Immature natural killer cell (primary cell): ENCODE measurements around the gene SYF2. TPM values are rescaled to one million over a fixed set of nuclear protein-coding genes. Genes with fewer than 3 reads are reported as not detected.
A peak's percentile ranks its signal among the peaks of the same experiment; 100 is the strongest.
"Not testable (repeated sequence)": the region's sequence is repeated elsewhere in the genome, so short reads cannot be mapped to it uniquely, and the experiment has no call there.

Source experiments
- DNase-seq, 3 donors: peaks; one replicate each; pipeline ENCODE4 v3.0.0; 2022; ENCODE audit warnings: mixed read lengths in 1 of 3
- H3K27ac Mint-ChIP-seq, 6 donors: one replicate each; pipeline ENCODE4 v1.8.0; 2020; ENCODE audit warnings: mixed read lengths in 6 of 6, mild to moderate bottlenecking in 5 of 6, inconsistent platforms in 4 of 6, moderate library complexity in 3 of 6
- H3K27me3 Mint-ChIP-seq, 3 donors: one replicate each; pipeline ENCODE4 v1.8.0; 2020 to 2021; ENCODE audit warnings: low read depth in 3 of 3, mild to moderate bottlenecking in 3 of 3, mixed read lengths in 3 of 3, moderate library complexity in 3 of 3, inconsistent platforms in 1 of 3
- H3K36me3 Mint-ChIP-seq, 3 donors: one replicate each; pipeline ENCODE4 v1.8.0; 2020; ENCODE audit warnings: mixed read lengths in 3 of 3, inconsistent platforms in 2 of 3, mild to moderate bottlenecking in 2 of 3
- H3K4me1 Mint-ChIP-seq, 2 donors: one replicate each; pipeline ENCODE4 v1.8.0; 2020; ENCODE audit warnings: inconsistent platforms in 2 of 2, mild to moderate bottlenecking in 2 of 2, mixed read lengths in 2 of 2, moderate library complexity in 1 of 2
- H3K4me3 Mint-ChIP-seq, 5 donors: one replicate each; pipeline ENCODE4 v1.8.0; 2020; ENCODE audit warnings: mild to moderate bottlenecking in 5 of 5, mixed read lengths in 5 of 5, inconsistent platforms in 3 of 5, moderate library complexity in 3 of 5
- H3K9me3 Mint-ChIP-seq, 6 donors: one replicate each; pipeline ENCODE4 v1.8.0; 2020; ENCODE audit warnings: mild to moderate bottlenecking in 6 of 6, mixed read lengths in 6 of 6, inconsistent platforms in 4 of 6, moderate library complexity in 3 of 6
- polyA plus RNA-seq, 3 donors: library from polyadenylated mRNA; unstranded; fragments of 300-500 nt; fragmentation: Illumina TruSeq; gene quantifications; one replicate each; pipeline ENCODE4 v1.2.3, GENCODE V29; 2021

The SYF2 gene
- 10 to 100 TPM; 65.6 to 82.8 (median 75.9) TPM for polyA plus RNA-seq

GRCh38 chr1:25232027-25232865, at the start of gene SYF2:
SYF2 (minus strand) TSS chr1:25232502; CDS start chr1:25232467, 35 bp downstream.
- Mint-ChIP-seq H3K9me3 (no peaks in the 10 kb centered on the region), H3K27ac (no peak within 1 kb of the TSS), H3K4me3 (no peak within 1 kb of the TSS), H3K27me3 (no peaks in the 10 kb centered on the region), H3K36me3 (peaks cover 11 to 25% (median 19%) of the 10 kb centered on the region in 3 donors), H3K4me1 (peaks cover 0 to 15% of the 10 kb centered on the region in 2 donors)
- peak; percentile 89 to 91 (median 91) for DNase-seq

GRCh38 chr1:25279693-25280111, 47.4 kb upstream of the SYF2 start:
- not testable (repeated sequence) for H3K4me1 Mint-ChIP-seq, H3K9me3 Mint-ChIP-seq, H3K27me3 Mint-ChIP-seq, DNase-seq, H3K36me3 Mint-ChIP-seq, H3K4me3 Mint-ChIP-seq, H3K27ac Mint-ChIP-seq

- not testable (repeated sequence) for H3K27me3 Mint-ChIP-seq, H3K4me3 Mint-ChIP-seq, H3K4me1 Mint-ChIP-seq
Measured at GRCh38 chr1:25278790-25279189, 46.5 kb upstream of the SYF2 start.

DNA sequence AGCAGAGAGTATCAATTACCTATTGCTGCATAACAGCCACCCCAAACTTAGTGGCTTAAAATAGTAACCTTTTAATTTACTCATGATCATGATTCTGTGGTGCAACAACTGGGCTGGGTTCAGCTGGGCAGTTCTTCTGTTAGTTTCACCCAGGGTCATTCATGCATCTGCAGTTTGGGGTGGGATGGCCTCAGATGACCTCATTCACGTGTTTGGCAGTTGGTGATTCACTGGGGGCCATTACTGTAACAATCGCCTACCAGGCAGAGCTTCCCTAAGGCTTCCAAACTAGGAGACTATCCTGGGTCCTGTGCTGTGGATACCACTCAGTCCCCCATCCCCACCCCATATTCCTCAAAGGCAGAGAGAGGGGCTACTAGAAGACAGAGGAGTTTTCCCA, 46.1 kb upstream of the SYF2 start:
- not testable (repeated sequence) for H3K36me3 Mint-ChIP-seq, H3K4me3 Mint-ChIP-seq, H3K9me3 Mint-ChIP-seq, H3K27me3 Mint-ChIP-seq, H3K4me1 Mint-ChIP-seq, DNase-seq, H3K27ac Mint-ChIP-seq

More at GRCh38 chr1:25278790-25279189, 46.5 kb upstream of the SYF2 start:
- H3K9me3 Mint-ChIP-seq, H3K36me3 Mint-ChIP-seq, H3K27ac Mint-ChIP-seq, DNase-seq: not testable (repeated sequence)

- not testable (repeated sequence) for H3K36me3 Mint-ChIP-seq, DNase-seq, H3K9me3 Mint-ChIP-seq, H3K4me1 Mint-ChIP-seq, H3K4me3 Mint-ChIP-seq, H3K27ac Mint-ChIP-seq, H3K27me3 Mint-ChIP-seq
Measured at GRCh38 chr1:25277295-25277694, 45.0 kb upstream of the SYF2 start.

GRCh38 chr1:25275648-25276047, 43.3 kb upstream of the SYF2 start:
- H3K4me3 Mint-ChIP-seq, H3K27me3 Mint-ChIP-seq, DNase-seq, H3K9me3 Mint-ChIP-seq, H3K36me3 Mint-ChIP-seq, H3K4me1 Mint-ChIP-seq, H3K27ac Mint-ChIP-seq: not testable (repeated sequence)

DNA sequence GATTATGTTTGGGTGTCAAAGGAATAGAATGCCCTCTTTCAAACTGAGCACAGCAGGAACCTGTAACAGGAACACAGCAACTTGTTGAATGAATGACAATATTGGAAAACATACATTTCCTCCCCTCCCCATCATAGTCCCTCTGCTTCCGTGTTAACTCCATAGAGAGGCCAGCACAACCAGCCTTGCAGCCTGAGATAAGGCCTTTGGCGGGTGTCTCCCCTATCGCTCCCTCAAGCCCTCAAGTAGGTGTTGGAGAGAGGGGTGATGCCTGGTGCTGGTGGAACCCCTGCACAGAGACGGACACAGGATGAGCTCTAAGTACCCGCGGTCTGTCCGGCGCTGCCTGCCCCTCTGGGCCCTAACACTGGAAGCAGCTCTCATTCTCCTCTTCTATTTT, 39.9 kb upstream of the SYF2 start, which contains the start of gene RHD:
Gene RHD, plus strand, starts transcription at position 272 of the 400 bp plus-strand sequence. Its CDS starts 39 bp downstream, at position 311.
- H3K27me3 Mint-ChIP-seq = peaks cover 2 to 13% (median 3%) of the 10 kb centered on the region in 3 donors
- not testable (repeated sequence) for H3K9me3 Mint-ChIP-seq, H3K4me3 Mint-ChIP-seq, DNase-seq, H3K36me3 Mint-ChIP-seq, H3K4me1 Mint-ChIP-seq, H3K27ac Mint-ChIP-seq

GRCh38 chr1:25268143-25268760, 36.0 kb upstream of the SYF2 start:
- not testable (repeated sequence) for DNase-seq, H3K36me3 Mint-ChIP-seq, H3K9me3 Mint-ChIP-seq
- Mint-ChIP-seq H3K4me3 (peak overlapping the region; percentile 75 to 96 (median 90)), H3K27ac (peak overlapping the region; percentile 88 to 97 (median 92)), H3K27me3 (peaks cover 2 to 12% (median 5%) of the 10 kb centered on the region in 3 donors), H3K4me1 (peaks cover 17 to 22% of the 10 kb centered on the region in 2 donors)

- Mint-ChIP-seq H3K27me3 (peaks cover 2 to 12% (median 5%) of the 10 kb centered on the region in 3 donors), H3K27ac (peak overlapping the region; percentile 88 to 97 (median 92)), H3K4me3 (peak overlapping the region; percentile 75 to 96 (median 90)), H3K4me1 (peaks cover 23 to 24% of the 10 kb centered on the region in 2 donors)
- H3K36me3 Mint-ChIP-seq, H3K9me3 Mint-ChIP-seq: not testable (repeated sequence)
- peak; percentile 85 to 96 (median 86) for DNase-seq
Measured at GRCh38 chr1:25267288-25268142, 35.2 kb upstream of the SYF2 start.

GRCh38 chr1:25266554-25267287, 34.4 kb upstream of the SYF2 start:
- not testable (repeated sequence) for H3K9me3 Mint-ChIP-seq, H3K36me3 Mint-ChIP-seq
- peaks cover 2 to 12% (median 5%) of the 10 kb centered on the region in 3 donors for H3K27me3 Mint-ChIP-seq
- peak; percentile 31 to 62 (median 43) for DNase-seq
- peaks cover 24 to 29% of the 10 kb centered on the region in 2 donors for H3K4me1 Mint-ChIP-seq
- H3K4me3 Mint-ChIP-seq = peak overlapping the region; percentile 90 to 98 (median 91)
- H3K27ac Mint-ChIP-seq = peak overlapping the region; percentile 92 to 98 (median 94)

- H3K4me3 Mint-ChIP-seq, H3K27me3 Mint-ChIP-seq, H3K36me3 Mint-ChIP-seq, H3K27ac Mint-ChIP-seq, H3K9me3 Mint-ChIP-seq, DNase-seq: not testable (repeated sequence)
- peaks cover 11 to 29% of the 10 kb centered on the region in 2 donors for H3K4me1 Mint-ChIP-seq
Measured at GRCh38 chr1:25260336-25260735, 28.0 kb upstream of the SYF2 start.

GRCh38 chr1:25259813-25260212, 27.5 kb upstream of the SYF2 start:
- not testable (repeated sequence) for H3K27me3 Mint-ChIP-seq, H3K4me3 Mint-ChIP-seq, H3K9me3 Mint-ChIP-seq, H3K36me3 Mint-ChIP-seq
- H3K4me1 Mint-ChIP-seq = peaks cover 13 to 29% of the 10 kb centered on the region in 2 donors
- peak overlapping the region in 2 of 6 donors; percentile 57 to 62 for H3K27ac Mint-ChIP-seq
- DNase-seq = peak in 1 of 3 donors; percentile 15

- Mint-ChIP-seq H3K27me3 (no peaks in the 10 kb centered on the region), H3K9me3 (no peaks in the 10 kb centered on the region), H3K4me1 (peaks cover 6 to 16% of the 10 kb centered on the region in 2 donors), H3K27ac (no peak overlapping the region), H3K36me3 (peaks cover 0 to 2% (median 0%) of the 10 kb centered on the region in 3 donors), H3K4me3 (no peak overlapping the region)
- no peak for DNase-seq
Measured at GRCh38 chr1:25257196-25257595, 24.9 kb upstream of the SYF2 start.
